Measurements from ENCODE around the gene NADSYN1.

- TF ChIP-seq CTCF (IDR thresholded peaks at IDR 0.05) (no peak), POLR2AphosphoS5 (IDR thresholded peaks at IDR 0.05) (no peak)
Observed at GRCh38 chr11:71539017-71539416, 86.0 kb downstream of the NADSYN1 start.

Data from gastroesophageal sphincter (tissue), 3 donors.